Iris pigment epithelial cell (primary cell): ENCODE results near the gene CMTM3.
"Not testable (repeated sequence)": the region's sequence is repeated elsewhere in the genome, so short reads cannot be mapped to it uniquely, and the experiment has no call there.

ENCODE experiments used
- DNase-seq: peaks from one replicate; pipeline ENCODE4 v3.0.0-alpha.2; 2011; ENCODE audit warnings: low read depth

CMTM3 gene

DNA sequence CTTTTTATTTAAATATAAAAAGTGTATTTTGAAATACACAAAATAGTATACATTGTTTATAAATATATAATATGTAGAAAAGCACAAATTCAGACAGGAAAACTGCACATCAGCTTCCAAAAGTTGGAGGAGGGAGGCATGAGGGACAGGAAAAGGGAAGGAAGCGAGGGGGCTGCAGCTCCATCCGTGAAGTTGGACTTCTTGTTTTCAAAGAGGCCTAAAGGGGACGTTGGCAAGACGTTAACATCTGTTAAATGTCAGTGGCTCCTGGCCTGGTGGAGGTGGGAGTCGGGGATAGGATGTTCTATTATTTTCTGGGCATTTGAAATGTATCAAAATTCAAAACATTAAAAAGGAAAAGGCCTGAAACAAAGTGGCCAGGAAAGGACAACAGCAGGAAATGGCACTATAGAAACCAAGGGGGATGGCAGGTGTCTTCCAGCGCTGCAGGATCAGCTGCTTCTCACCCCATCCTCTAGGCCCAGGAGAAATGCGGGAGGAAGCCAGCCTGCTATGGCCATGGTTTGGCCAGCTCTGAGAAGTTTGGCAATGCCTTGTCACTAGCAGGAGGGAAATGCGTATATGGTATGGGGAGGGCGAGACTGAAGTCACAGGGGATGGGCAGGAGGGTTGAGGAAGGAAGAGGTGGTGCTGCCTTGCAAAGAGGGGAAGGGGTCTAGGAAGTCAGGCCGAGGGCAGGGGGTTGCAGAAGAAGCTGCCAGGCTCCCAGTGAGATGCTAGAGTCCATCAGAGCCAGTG lies 18.8 kb upstream of the CMTM3 start:
- DNase-seq = no peak

- DNase-seq = no peak
Measured at GRCh38 chr16:66587881-66588600, 16.5 kb upstream of the CMTM3 start.

- peak; percentile 65 for DNase-seq
Measured at GRCh38 chr16:66588981-66589713, 15.4 kb upstream of the CMTM3 start.

DNA sequence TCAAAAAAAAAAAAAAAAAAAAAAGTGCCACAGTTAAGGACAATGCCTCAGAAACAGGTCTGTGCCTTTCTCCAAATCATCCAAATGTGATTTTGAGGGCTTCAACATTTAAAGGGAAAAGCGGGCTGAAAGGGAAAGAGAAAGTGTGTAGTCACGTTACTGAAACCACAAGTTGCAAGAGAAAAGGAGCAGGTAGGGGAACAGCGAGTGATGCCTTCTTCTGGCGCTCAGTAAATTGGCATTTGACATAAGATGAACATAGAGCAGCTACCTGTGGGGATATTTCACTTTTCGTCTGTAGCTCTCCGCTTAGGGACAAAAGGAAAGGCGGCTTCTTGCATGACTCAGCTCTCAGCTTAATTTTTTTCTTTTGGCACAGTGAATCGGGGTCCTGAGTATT lies 14.2 kb upstream of the CMTM3 start:
- no peak for DNase-seq

GRCh38 chr16:66591018-66591417 lies 13.5 kb upstream of the CMTM3 start:
- no peak for DNase-seq

DNA sequence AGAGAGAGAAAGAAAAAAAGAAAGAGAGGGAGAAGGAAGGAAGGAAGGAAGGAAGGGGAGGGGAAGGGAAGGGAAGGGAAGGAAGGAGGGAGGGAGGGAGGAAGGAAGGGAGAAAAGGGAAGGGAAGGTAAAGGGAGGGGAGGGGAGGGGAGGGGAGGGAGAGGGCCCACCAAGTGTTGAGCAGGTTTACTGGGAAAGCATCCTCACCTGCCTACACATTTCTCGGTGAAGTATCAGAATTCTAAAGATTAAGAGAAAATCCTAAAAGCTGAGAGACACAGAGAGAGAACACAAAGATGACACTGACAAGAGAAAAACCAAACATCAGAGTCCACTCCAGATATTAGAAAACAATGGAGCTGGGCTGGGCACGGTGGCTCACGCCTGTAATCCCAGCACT lies 12.3 kb upstream of the CMTM3 start:
- DNase-seq = no peak

DNA sequence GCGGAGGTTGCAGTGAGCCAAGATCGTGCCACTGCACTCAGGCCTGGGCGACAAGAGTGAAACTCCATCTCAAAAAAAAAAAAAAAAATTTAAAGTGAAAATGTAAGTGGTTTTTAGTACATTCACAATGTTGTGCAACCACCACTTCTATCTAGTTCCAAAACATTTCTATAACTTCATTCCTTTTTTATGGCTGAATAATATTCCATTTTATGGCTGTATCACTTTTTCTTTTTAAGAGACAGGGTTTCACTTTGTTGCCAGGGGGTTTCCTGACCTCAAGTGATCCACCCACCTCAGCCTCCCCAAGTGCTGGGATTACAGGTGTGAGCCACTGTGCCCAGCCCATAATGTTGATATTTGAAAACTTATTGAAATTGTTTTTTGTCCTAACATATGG lies 11.7 kb upstream of the CMTM3 start:
- no peak for DNase-seq

DNA sequence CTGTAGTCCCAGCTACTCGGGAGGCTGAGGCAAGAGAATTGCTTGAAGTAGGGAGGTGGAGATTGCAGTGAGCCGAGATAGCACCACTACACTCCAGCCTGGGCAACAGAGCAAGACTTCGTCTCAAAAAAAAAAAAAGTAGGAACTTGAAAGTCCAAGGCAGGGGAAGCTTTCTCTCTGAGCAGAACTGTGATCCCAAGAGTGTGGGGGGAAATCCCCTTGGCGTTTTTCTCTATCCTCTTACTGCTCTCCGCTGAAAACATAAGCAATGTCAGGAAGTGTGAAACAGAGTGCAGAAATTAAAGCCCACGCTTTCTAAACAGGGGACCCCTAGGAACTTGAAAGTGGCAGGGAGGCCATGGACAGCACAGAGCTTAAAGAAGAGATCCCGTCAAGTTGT lies 9.8 kb upstream of the CMTM3 start:
- no peak for DNase-seq

DNA sequence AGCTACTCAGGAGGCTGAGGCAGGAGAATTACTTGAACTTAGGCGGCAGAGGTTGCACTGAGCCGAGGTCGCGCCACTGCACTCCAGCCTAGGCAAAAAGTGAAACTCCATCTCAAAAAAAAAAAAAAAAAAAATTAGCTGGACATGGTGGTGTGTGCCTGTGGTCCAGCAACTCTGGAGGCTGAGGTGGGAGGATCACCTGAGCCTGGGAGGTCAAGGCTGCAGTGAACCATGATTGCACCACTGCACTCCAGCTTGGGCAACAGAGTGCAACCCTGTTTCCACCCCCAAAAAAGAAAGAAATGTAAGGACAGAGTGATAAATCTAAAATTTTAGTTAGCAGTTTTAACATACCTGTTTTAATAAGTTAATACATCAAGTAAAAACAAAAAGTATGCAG lies 7.9 kb upstream of the CMTM3 start:
- DNase-seq = not testable (repeated sequence)

GRCh38 chr16:66596986-66597848 lies 7.3 kb upstream of the CMTM3 start:
- DNase-seq = no peak

DNA sequence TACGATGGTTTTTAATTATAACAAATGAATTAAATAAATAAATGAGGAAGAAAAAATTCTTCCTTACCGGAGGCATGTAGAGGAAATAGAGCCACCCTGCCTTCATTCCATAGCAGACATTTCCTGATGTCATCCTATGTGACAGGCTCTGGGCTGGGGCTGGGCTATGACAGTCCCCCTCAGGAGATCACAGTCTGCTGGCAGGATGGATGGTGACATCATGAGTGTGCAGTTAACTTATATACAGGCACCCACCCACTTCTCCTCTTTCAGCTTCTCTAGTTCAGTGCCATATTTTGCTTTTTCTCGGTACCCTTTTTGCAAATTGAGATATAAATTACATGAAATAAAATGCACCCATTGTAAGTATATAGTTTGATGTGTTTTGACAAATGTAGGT lies 6.4 kb upstream of the CMTM3 start:
- DNase-seq = no peak

- no peak for DNase-seq
Measured at GRCh38 chr16:66599726-66600125, 4.8 kb upstream of the CMTM3 start.

GRCh38 chr16:66600477-66600876 lies 4.0 kb upstream of the CMTM3 start:
- DNase-seq = no peak

- no peak for DNase-seq
Measured at GRCh38 chr16:66601471-66601870, 3.0 kb upstream of the CMTM3 start.

- DNase-seq = peak; percentile 72
Measured at GRCh38 chr16:66603537-66604375, 748 bp upstream of the CMTM3 start.

DNA sequence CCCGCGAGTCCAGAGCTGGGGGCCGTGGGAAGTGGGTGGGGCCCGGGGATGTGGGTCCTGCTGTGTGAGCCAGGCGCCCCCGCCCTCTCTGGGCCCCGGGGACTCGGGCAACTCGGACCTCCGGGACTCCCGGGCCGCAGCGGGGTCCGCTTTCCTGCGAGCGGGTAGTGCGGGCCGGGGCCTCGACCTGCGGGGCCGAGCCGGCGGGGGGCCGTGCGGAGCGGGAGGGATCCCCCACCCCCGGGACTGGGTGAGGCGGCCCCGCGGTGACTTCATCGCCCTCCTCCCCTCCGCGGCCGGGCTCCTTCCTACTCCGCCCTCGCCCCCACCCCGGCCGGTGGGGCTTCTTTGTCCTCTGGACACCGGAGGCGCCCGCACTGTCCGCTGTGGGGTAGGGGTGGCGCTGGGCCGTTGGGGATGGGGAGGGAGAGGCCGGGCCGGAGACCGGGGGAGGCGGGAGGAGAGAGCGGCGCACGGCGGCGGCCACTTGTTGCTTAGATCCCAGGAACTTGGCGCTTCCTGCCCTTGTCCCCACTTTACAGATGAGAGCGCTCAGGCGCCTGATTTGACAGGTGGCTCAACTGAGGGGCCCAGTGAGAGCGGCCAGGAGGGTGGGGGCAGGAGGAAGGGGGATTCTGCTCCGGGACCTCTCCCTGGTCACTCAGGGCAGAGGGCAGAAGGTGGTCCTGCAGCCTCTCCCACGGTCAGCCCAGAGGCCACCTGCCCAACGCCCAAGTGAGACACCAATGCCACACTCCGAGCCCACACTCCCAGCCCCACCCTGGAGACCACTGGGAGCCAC lies 874 bp downstream of the CMTM3 start:
- DNase-seq = peak; percentile 53

DNA sequence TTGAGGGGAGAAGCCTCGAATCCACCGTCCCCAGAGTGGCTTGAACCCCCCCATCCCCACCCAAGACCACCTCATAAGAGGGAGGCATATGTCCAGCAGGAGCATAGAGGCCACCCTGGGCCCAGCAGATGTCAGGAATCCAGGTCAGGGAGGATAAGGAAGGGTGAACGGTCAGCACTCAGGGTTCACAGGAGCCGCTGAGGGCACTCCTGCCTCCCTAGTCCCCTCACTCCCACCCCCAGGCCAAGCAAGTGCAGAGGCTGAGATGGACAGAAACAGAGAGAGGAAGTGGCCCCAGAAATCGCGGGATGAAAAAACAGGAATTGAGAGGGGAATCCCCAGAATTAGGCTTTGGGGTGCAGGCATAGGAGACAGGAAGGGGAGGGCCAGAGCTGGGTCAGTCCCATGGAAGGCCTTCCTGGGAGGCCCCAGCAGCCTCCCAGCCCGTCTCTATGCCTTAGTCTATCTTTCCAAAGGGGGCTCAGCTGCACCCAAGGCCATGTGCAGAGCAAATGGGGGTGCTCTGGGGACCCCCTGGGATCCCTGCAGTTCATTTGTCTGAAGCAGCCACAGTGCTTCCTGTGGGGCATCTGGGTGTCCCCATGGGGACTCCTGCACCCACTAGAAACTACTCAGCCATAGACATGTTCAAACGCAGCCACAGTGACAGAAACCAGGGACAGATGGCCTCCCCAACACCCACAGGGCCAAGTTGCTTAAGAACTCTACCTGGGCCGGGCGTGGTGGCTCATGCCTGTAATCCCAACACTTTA lies 1.7 kb downstream of the CMTM3 start:
- no peak for DNase-seq

GRCh38 chr16:66608241-66609138 lies 4.0 kb downstream of the CMTM3 start:
- DNase-seq = peak; percentile 88
